H9 (cell line): Measurements from ENCODE around the gene SCN11A. TPM values are rescaled to one million over a fixed set of nuclear protein-coding genes. Genes with fewer than 3 reads are reported as not detected.

Experiments used
- DNase-seq: peaks from one replicate; pipeline ENCODE4 v3.0.0-alpha.2; 2017
- H2AFZ ChIP-seq: one replicate; pipeline ENCODE4 v1.6.1; 2013; ENCODE audit warnings: mild to moderate bottlenecking, low read length, control low read depth, moderate library complexity
- H2AK5ac ChIP-seq: 2 replicates; pipeline ENCODE4 v1.6.1; 2013; ENCODE audit warnings: low read length, control low read depth, mixed read lengths; ENCODE audit not compliant: insufficient read length
- H2BK120ac ChIP-seq: one replicate; pipeline ENCODE4 v1.6.1; 2013; ENCODE audit warnings: low read depth, mild to moderate bottlenecking, low read length, control low read depth, inconsistent platforms; ENCODE audit not compliant: poor library complexity, severe bottlenecking
- H2BK12ac ChIP-seq: 2 replicates; pipeline ENCODE4 v1.6.1; 2013; ENCODE audit warnings: low read length, control low read depth, mixed read lengths, low read depth; ENCODE audit not compliant: insufficient read length
- H2BK15ac ChIP-seq: 2 replicates; pipeline ENCODE4 v1.6.1; 2013; ENCODE audit warnings: low read depth, low read length, control low read depth
- H2BK20ac ChIP-seq: one replicate; pipeline ENCODE4 v1.6.1; 2013; ENCODE audit warnings: low read depth, mild to moderate bottlenecking, low read length, control low read depth, inconsistent platforms; ENCODE audit not compliant: poor library complexity, severe bottlenecking
- H2BK5ac ChIP-seq: 2 replicates; pipeline ENCODE4 v1.6.1; 2013; ENCODE audit warnings: low read length, control low read depth, mixed read lengths; ENCODE audit not compliant: insufficient read length
- H3K14ac ChIP-seq: 2 replicates; pipeline ENCODE4 v1.6.1; 2013; ENCODE audit warnings: low read length, control low read depth; ENCODE audit not compliant: insufficient read depth
- H3K18ac ChIP-seq: 2 replicates; pipeline ENCODE4 v1.6.1; 2013; ENCODE audit warnings: low read depth, mild to moderate bottlenecking, mixed read lengths, low read length, control low read depth; ENCODE audit not compliant: insufficient read length
- H3K23ac ChIP-seq: 2 replicates; pipeline ENCODE4 v1.6.1; 2013; ENCODE audit warnings: low read length, control low read depth, mixed read lengths, low read depth; ENCODE audit not compliant: insufficient read length
- H3K23me2 ChIP-seq: 2 replicates; pipeline ENCODE4 v1.6.1; 2013; ENCODE audit warnings: low read depth, mild to moderate bottlenecking, mixed read lengths, low read length, control low read depth; ENCODE audit not compliant: insufficient read length, poor library complexity, severe bottlenecking
- H3K27ac ChIP-seq: 2 replicates; pipeline ENCODE4 v1.5.1; 2013; ENCODE audit warnings: low read length, control low read depth, mixed read lengths, low read depth; ENCODE audit not compliant: insufficient read length
- H3K27me3 ChIP-seq: 2 replicates; pipeline ENCODE4 v1.6.1; 2013; ENCODE audit warnings: low read length, control low read depth, inconsistent platforms; ENCODE audit not compliant: insufficient read depth
- H3K4ac ChIP-seq: 2 replicates; pipeline ENCODE4 v1.6.1; 2013; ENCODE audit warnings: low read depth, mild to moderate bottlenecking, control low read depth, inconsistent platforms, low read length, moderate library complexity
- H3K4me1 ChIP-seq: 2 replicates; pipeline ENCODE4 v1.6.1; 2013; ENCODE audit warnings: low read length, control low read depth, inconsistent platforms; ENCODE audit not compliant: insufficient read depth
- H3K4me2 ChIP-seq: 2 replicates; pipeline ENCODE4 v1.6.1; 2013; ENCODE audit warnings: low read length, control low read depth, mixed read lengths; ENCODE audit not compliant: insufficient read length, insufficient read depth
- H3K56ac ChIP-seq: 2 replicates; pipeline ENCODE4 v1.6.1; 2013; ENCODE audit warnings: low read depth, mild to moderate bottlenecking, mixed read lengths, low read length, control low read depth; ENCODE audit not compliant: insufficient read length
- H3K79me1 ChIP-seq: 2 replicates; pipeline ENCODE4 v1.6.1; 2013; ENCODE audit warnings: low read depth, mild to moderate bottlenecking, moderate library complexity, low read length, control low read depth, inconsistent platforms; ENCODE audit not compliant: insufficient read depth, poor library complexity, severe bottlenecking
- H3K79me2 ChIP-seq: 2 replicates; pipeline ENCODE4 v1.6.1; 2013; ENCODE audit warnings: low read length, control low read depth, inconsistent platforms; ENCODE audit not compliant: insufficient read depth
- H3K9ac ChIP-seq: 2 replicates; pipeline ENCODE4 v1.6.1; 2013; ENCODE audit warnings: low read length, control low read depth, mixed read lengths; ENCODE audit not compliant: insufficient read length; ENCODE audit errors: extremely low read depth
- H3K9me3 ChIP-seq: one replicate; pipeline ENCODE4 v1.6.1; 2013; ENCODE audit warnings: low read depth, low read length, inconsistent platforms; ENCODE audit not compliant: control insufficient read depth
- H3T11ph ChIP-seq: one replicate; pipeline ENCODE4 v1.6.1; 2013; ENCODE audit warnings: mild to moderate bottlenecking, low read length, control low read depth, inconsistent platforms
- H4K20me1 ChIP-seq: one replicate; pipeline ENCODE4 v1.6.1; 2013; ENCODE audit not compliant: control insufficient read depth, insufficient read length, insufficient read depth
- H4K5ac ChIP-seq: 2 replicates; pipeline ENCODE4 v1.6.1; 2013; ENCODE audit warnings: low read depth, mild to moderate bottlenecking, mixed read lengths, low read length, control low read depth; ENCODE audit not compliant: insufficient read length
- H4K8ac ChIP-seq: replicated peaks from 2 replicates; pipeline ENCODE4 v1.6.1; 2013; ENCODE audit warnings: low read length, control low read depth, mixed read lengths, low read depth; ENCODE audit not compliant: insufficient read length
- H4K91ac ChIP-seq: 2 replicates; pipeline ENCODE4 v1.6.1; 2013; ENCODE audit warnings: low read depth, mild to moderate bottlenecking, moderate library complexity, mixed read lengths, low read length, control low read depth; ENCODE audit not compliant: insufficient read length
- H3K27ac Mint-ChIP-seq, 3 experiments: 2 replicates in 2 of 3; 3 replicates in 1 of 3; pipeline ENCODE4 v1.8.0; 2020 to 2021; ENCODE audit warnings: mixed read lengths in 3 of 3, mild to moderate bottlenecking in 1 of 3, moderate library complexity in 1 of 3
- H3K27me3 Mint-ChIP-seq: 2 replicates; pipeline ENCODE4 v1.8.0; 2021; ENCODE audit warnings: low read depth, mild to moderate bottlenecking, moderate library complexity, mixed read lengths
- H3K36me3 Mint-ChIP-seq, 3 experiments: 2 replicates in 2 of 3; 3 replicates in 1 of 3; pipeline ENCODE4 v1.8.0; 2020 to 2021; ENCODE audit warnings: low read depth in 3 of 3, mixed read lengths in 3 of 3; ENCODE audit not compliant: insufficient read depth in 1 of 3
- H3K4me1 Mint-ChIP-seq, 2 experiments: 2 replicates each; pipeline ENCODE4 v1.8.0; 2020; ENCODE audit warnings: mixed read lengths in 2 of 2
- H3K4me3 Mint-ChIP-seq, 2 experiments: 2 replicates in 1 of 2; 3 replicates in 1 of 2; pipeline ENCODE4 v1.8.0; 2020 to 2021; ENCODE audit warnings: mild to moderate bottlenecking in 2 of 2, mixed read lengths in 2 of 2, moderate library complexity in 1 of 2
- H3K9me3 Mint-ChIP-seq, 2 experiments: 2 replicates in 1 of 2; 3 replicates in 1 of 2; pipeline ENCODE4 v1.8.0; 2020; ENCODE audit warnings: mild to moderate bottlenecking in 2 of 2, mixed read lengths in 2 of 2, moderate library complexity in 1 of 2
- CTCF ChIP-seq: fragments of 200-600 bp; sonication (generic); conservative IDR thresholded peaks from 3 replicates; pipeline ENCODE4 v1.8.0; 2021; ENCODE audit warnings: antibody characterized with exemption, mild to moderate bottlenecking
- WGBS: extraction: QIAGEN DNeasy Blood & Tissue Kit; methylation state at CpG from one replicate; pipeline ENCODE4 v1.1.7; 2013; ENCODE audit warnings: missing lambda C conversion rate, low lambda C conversion rate, mixed read lengths; ENCODE audit not compliant: insufficient read length; ENCODE audit errors: extremely low coverage; 5-methylcytosine and 5-hydroxymethylcytosine counted together
- total RNA-seq: library from RNA; stranded (reverse); gene quantifications from 2 replicates; pipeline ENCODE4 v1.2.1, GENCODE V29; 2021

SCN11A gene
- total RNA-seq, 1 experiment from 2014 or later: 0.17 TPM

- Histone ChIP-seq H4K5ac (no peak overlapping the region), H3K23ac (no peak overlapping the region), H3K14ac (no peak overlapping the region), H2AK5ac (no peak overlapping the region), H3K23me2 (no peaks in the 10 kb centered on the region), H3K4me2 (peak overlapping the region; percentile 83), H2BK15ac (no peak overlapping the region), H2BK120ac (no peak overlapping the region), H2BK20ac (no peak overlapping the region), H2BK12ac (no peak overlapping the region), H3K56ac (no peak overlapping the region), H4K8ac (no peak overlapping the region), H3K18ac (no peak overlapping the region), H3K9me3 (no peaks in the 10 kb centered on the region), H2AFZ (no peak overlapping the region), H3K27ac (no peak overlapping the region), H3K4me1 (no peaks in the 10 kb centered on the region), H3K79me1 (no peaks in the 10 kb centered on the region), H3K27me3 (no peaks in the 10 kb centered on the region), H3T11ph (no peak overlapping the region), H2BK5ac (no peak overlapping the region), H4K91ac (no peak overlapping the region), H4K20me1 (no peaks in the 10 kb centered on the region), H3K9ac (peak overlapping the region; percentile 86), H3K4ac (no peak overlapping the region), H3K79me2 (peaks cover 8% of the 10 kb centered on the region; the same call in 1 of the 2 replicates)
- Mint-ChIP-seq H3K36me3 (no peaks in the 10 kb centered on the region), H3K4me3 (peak overlapping the region; percentile 90 to 93), H3K4me1 (peaks cover 13 to 17% of the 10 kb centered on the region in 2 experiments), H3K27me3 (peaks cover 7% of the 10 kb centered on the region; the same call in 1 of the 2 replicates), H3K9me3 (no peaks in the 10 kb centered on the region), H3K27ac (peak overlapping the region; percentile 96 to 99 (median 98))
- TF ChIP-seq CTCF: no peak
- no CpG with 5 or more reads among the region's 11 CpGs for WGBS
- no peak for DNase-seq
Measured at GRCh38 chr3:39052583-39052982, 839 bp upstream of the SCN11A start.
